Fibroblast of lung (primary cell): ENCODE results near the gene RING1. TPM values are rescaled to one million over a fixed set of nuclear protein-coding genes. Genes with fewer than 3 reads are reported as not detected.

Experiments
- DNase-seq, 2 donors: peaks; one replicate each; pipeline versions ENCODE4 v3.0.0 to v3.0.0-alpha.2; 2010; ENCODE audit warnings: low read depth in 2 of 2
- H2AFZ ChIP-seq: 2 replicates; pipeline ENCODE4 v1.5.1; 2012; ENCODE audit warnings: low read length, control low read depth, inconsistent platforms
- H3K27ac ChIP-seq: 2 replicates; pipeline ENCODE4 v1.5.1; 2011; ENCODE audit warnings: low read length, control low read depth; ENCODE audit not compliant: insufficient read depth
- H3K27me3 ChIP-seq: 2 replicates; pipeline ENCODE4 v1.5.1; 2011; ENCODE audit warnings: mild to moderate bottlenecking, low read length; ENCODE audit not compliant: control insufficient read depth, insufficient read depth
- H3K36me3 ChIP-seq: 2 replicates; pipeline ENCODE4 v1.5.1; 2011; ENCODE audit warnings: low read length; ENCODE audit not compliant: control insufficient read depth, insufficient read depth
- H3K4me1 ChIP-seq: 2 replicates; pipeline ENCODE4 v1.5.1; 2011; ENCODE audit warnings: low read length; ENCODE audit not compliant: control insufficient read depth, insufficient read depth; ENCODE audit errors: extremely low read depth
- H3K4me2 ChIP-seq: 2 replicates; pipeline ENCODE4 v1.5.1; 2011; ENCODE audit warnings: low read length, control low read depth; ENCODE audit not compliant: insufficient read depth; ENCODE audit errors: extremely low read depth
- H3K4me3 ChIP-seq, 4 experiments: fragments of 200-600 bp in 1 of 4; sonication (generic) in 1 of 4; replicated peaks in 1 of 4; 2 replicates each; pipeline ENCODE4 v1.5.1; 2011 to 2016; ENCODE audit warnings: low read length in 4 of 4, low read depth in 3 of 4, mild to moderate bottlenecking in 3 of 4, control low read depth in 2 of 4, inconsistent platforms in 1 of 4, mixed read lengths in 1 of 4; ENCODE audit not compliant: insufficient read depth in 1 of 4; ENCODE audit errors: control extremely low read depth in 1 of 4
- H3K79me2 ChIP-seq: 2 replicates; pipeline ENCODE4 v1.5.1; 2012; ENCODE audit warnings: mild to moderate bottlenecking, low read length, inconsistent platforms; ENCODE audit not compliant: control insufficient read depth, insufficient read depth
- H3K9ac ChIP-seq: 2 replicates; pipeline ENCODE4 v1.5.1; 2011; ENCODE audit warnings: mild to moderate bottlenecking, low read length, control low read depth; ENCODE audit not compliant: insufficient read depth
- H3K9me3 ChIP-seq: 2 replicates; pipeline ENCODE4 v1.5.1; 2012; ENCODE audit warnings: low read depth, low read length; ENCODE audit not compliant: control insufficient read depth, insufficient read depth
- H4K20me1 ChIP-seq: 2 replicates; pipeline ENCODE4 v1.5.1; 2011; ENCODE audit warnings: low read length; ENCODE audit not compliant: control insufficient read depth, insufficient read depth; ENCODE audit errors: extremely low read depth
- CTCF ChIP-seq, 2 donors: IDR thresholded peaks in 1 of 2; conservative IDR thresholded peaks in 1 of 2; 1 replicate in 1 of 2; 2 replicates in 1 of 2; pipeline ENCODE4 v1.5.1; 2011 to 2012; ENCODE audit warnings: low read length in 2 of 2, control low read depth in 1 of 2, inconsistent platforms in 1 of 2, low read depth in 1 of 2, mild to moderate bottlenecking in 1 of 2
- EZH2 ChIP-seq: IDR thresholded peaks from 2 replicates; pipeline ENCODE4 v1.5.1; 2012; ENCODE audit warnings: low read length, control low read depth, mild to moderate bottlenecking; ENCODE audit errors: missing control alignments
- polyA plus RNA-seq, 2 donors: library from polyadenylated mRNA; depleted of rRNA in 1 of 2; stranded (reverse) in 1 of 2; unstranded in 1 of 2; fragments of >200 nt; gene quantifications; 2 replicates each; pipeline ENCODE4 v1.2.1, GENCODE V29; 2011 to 2012; ENCODE audit warnings: missing spikeins in 1 of 2
- total RNA-seq: library from RNA; depleted of rRNA; stranded (reverse); fragments of >200 nt; gene quantifications from 2 replicates; pipeline ENCODE4 v1.2.1, GENCODE V29; 2014

The RING1 gene
- total and polyA plus RNA-seq, 2 donors (not counting 1 experiment from before 2014, with no cell fraction given) = 24.7 to 30.6 TPM

- H3K4me2 ChIP-seq = peak overlapping the region; percentile 98
- H3K36me3 ChIP-seq = peaks cover 24% of the 10 kb centered on the region
- DNase-seq = peak in 1 of 2 donors; percentile 63
- H3K9me3 ChIP-seq = no peaks in the 10 kb centered on the region
- no peak overlapping the region for H2AFZ ChIP-seq
- H3K27me3 ChIP-seq = no peaks in the 10 kb centered on the region
- TF ChIP-seq CTCF (conservative IDR thresholded peaks at IDR 0.05 in 1 of 2, IDR thresholded peaks at IDR 0.05 in 1 of 2; ENCODE audit: low read depth in 1 of 2, low read length in 2 of 2) (no peak), EZH2 (no peak)
- H3K79me2 ChIP-seq = peaks cover 18% of the 10 kb centered on the region
- H4K20me1 ChIP-seq = no peaks in the 10 kb centered on the region
- peak overlapping the region; percentile 97 for H3K9ac ChIP-seq
- H3K4me3 ChIP-seq = peak overlapping the region; percentile 86 to 96 (median 93)
- peak overlapping the region; percentile 96 for H3K27ac ChIP-seq
- H3K4me1 ChIP-seq = peaks cover 39% of the 10 kb centered on the region
These were observed 1.3 kb upstream of the RING1 start for GRCh38 chr6:33206864-33207551.

- Histone ChIP-seq H3K9me3 (no peaks in the 10 kb centered on the region), H3K4me2 (peak overlapping the region; percentile 98), H3K9ac (peak overlapping the region; percentile 97), H3K4me3 (peak overlapping the region; percentile 86 to 96 (median 93)), H3K27me3 (no peaks in the 10 kb centered on the region), H3K79me2 (peaks cover 12% of the 10 kb centered on the region), H2AFZ (peak overlapping the region; percentile 29), H4K20me1 (no peaks in the 10 kb centered on the region), H3K36me3 (peaks cover 21% of the 10 kb centered on the region), H3K4me1 (peaks cover 35% of the 10 kb centered on the region), H3K27ac (peak overlapping the region; percentile 96)
- TF ChIP-seq EZH2 (no peak), CTCF (conservative IDR thresholded peaks at IDR 0.05 in 1 of 2, IDR thresholded peaks at IDR 0.05 in 1 of 2; ENCODE audit: low read depth in 1 of 2, low read length in 2 of 2) (no peak)
- peak; percentile 50 to 57 for DNase-seq
These were observed 679 bp upstream of the RING1 start for GRCh38 chr6:33207552-33208090.

GRCh38 chr6:33209856-33210255, 1.6 kb downstream of the RING1 start:
- H3K4me1 ChIP-seq = peaks cover 25% of the 10 kb centered on the region

More at GRCh38 chr6:33209856-33210255, 1.6 kb downstream of the RING1 start:
- H3K9me3 ChIP-seq = no peaks in the 10 kb centered on the region
- H4K20me1 ChIP-seq = no peaks in the 10 kb centered on the region
- H3K27me3 ChIP-seq = peaks cover 7% of the 10 kb centered on the region
- H3K27ac ChIP-seq = no peak overlapping the region
- DNase-seq = no peak
- TF ChIP-seq EZH2 = no peak
- TF ChIP-seq CTCF (conservative IDR thresholded peaks at IDR 0.05 in 1 of 2, IDR thresholded peaks at IDR 0.05 in 1 of 2; ENCODE audit: low read depth in 1 of 2, low read length in 2 of 2) = no peak
- no peak overlapping the region for H3K4me2 ChIP-seq
- no peak overlapping the region for H2AFZ ChIP-seq
- no peak overlapping the region for H3K9ac ChIP-seq
- H3K79me2 ChIP-seq = no peaks in the 10 kb centered on the region
- H3K4me3 ChIP-seq = no peak overlapping the region
- peaks cover 11% of the 10 kb centered on the region for H3K36me3 ChIP-seq
